Trophoblast cell (in vitro differentiated cells and primary cell): ENCODE data around the gene CUBN.

ENCODE experiments used
- DNase-seq, 2 donors: peaks; one replicate each; pipeline ENCODE4 v3.0.0-alpha.2; 2016
- H2AFZ ChIP-seq: 2 replicates; pipeline ENCODE4 v1.6.1; 2013; ENCODE audit warnings: low read length, moderate library complexity, mild to moderate bottlenecking; ENCODE audit not compliant: insufficient read depth, poor library complexity
- H2AK5ac ChIP-seq: 2 replicates; pipeline ENCODE4 v1.6.1; 2013; ENCODE audit warnings: mild to moderate bottlenecking, low read length
- H2BK120ac ChIP-seq: 2 replicates; pipeline ENCODE4 v1.6.1; 2013; ENCODE audit warnings: low read length, mild to moderate bottlenecking, moderate library complexity; ENCODE audit not compliant: insufficient read depth, poor library complexity
- H2BK12ac ChIP-seq: 2 replicates; pipeline ENCODE4 v1.6.1; 2013; ENCODE audit warnings: mild to moderate bottlenecking, low read length, moderate library complexity
- H2BK5ac ChIP-seq: 2 replicates; pipeline ENCODE4 v1.6.1; 2013; ENCODE audit warnings: low read length, low read depth, moderate library complexity, mild to moderate bottlenecking; ENCODE audit not compliant: poor library complexity
- H3K14ac ChIP-seq: 2 replicates; pipeline ENCODE4 v1.6.1; 2013; ENCODE audit warnings: mild to moderate bottlenecking, low read length
- H3K18ac ChIP-seq: 2 replicates; pipeline ENCODE4 v1.6.1; 2013; ENCODE audit warnings: mild to moderate bottlenecking, low read length
- H3K23ac ChIP-seq: 2 replicates; pipeline ENCODE4 v1.6.1; 2013; ENCODE audit warnings: low read length
- H3K27ac ChIP-seq: 2 replicates; pipeline ENCODE4 v1.5.1; 2013; ENCODE audit warnings: low read depth, mild to moderate bottlenecking, inconsistent platforms, low read length, moderate library complexity
- H3K27me3 ChIP-seq: 2 replicates; pipeline ENCODE4 v1.6.1; 2013; ENCODE audit warnings: inconsistent platforms, mild to moderate bottlenecking, low read length, moderate library complexity; ENCODE audit not compliant: insufficient read depth
- H3K36me3 ChIP-seq, 2 experiments: 1 replicate in 1 of 2; 2 replicates in 1 of 2; pipeline ENCODE4 v1.6.1; 2013; ENCODE audit warnings: low read length in 2 of 2, mild to moderate bottlenecking in 2 of 2, moderate library complexity in 1 of 2; ENCODE audit not compliant: insufficient read depth in 2 of 2, control insufficient read depth in 1 of 2
- H3K4ac ChIP-seq: 2 replicates; pipeline ENCODE4 v1.6.1; 2013; ENCODE audit warnings: low read depth, mild to moderate bottlenecking, low read length, moderate library complexity
- H3K4me1 ChIP-seq, 2 experiments: 1 replicate in 1 of 2; 2 replicates in 1 of 2; pipeline ENCODE4 v1.6.1; 2013; ENCODE audit warnings: low read length in 2 of 2, mild to moderate bottlenecking in 2 of 2, moderate library complexity in 1 of 2; ENCODE audit not compliant: insufficient read depth in 2 of 2, control insufficient read depth in 1 of 2
- H3K4me2 ChIP-seq: 2 replicates; pipeline ENCODE4 v1.6.1; 2013; ENCODE audit warnings: inconsistent platforms, mild to moderate bottlenecking, low read length, moderate library complexity
- H3K4me3 ChIP-seq: 2 replicates; pipeline ENCODE4 v1.5.1; 2013; ENCODE audit warnings: mild to moderate bottlenecking, low read depth, low read length, inconsistent platforms
- H3K79me1 ChIP-seq: one replicate; pipeline ENCODE4 v1.6.1; 2013; ENCODE audit warnings: low read length
- H3K79me2 ChIP-seq: 2 replicates; pipeline ENCODE4 v1.6.1; 2013; ENCODE audit warnings: low read length, mild to moderate bottlenecking; ENCODE audit not compliant: control insufficient read depth, insufficient read depth, poor library complexity
- H3K9ac ChIP-seq: 2 replicates; pipeline ENCODE4 v1.6.1; 2013; ENCODE audit warnings: mild to moderate bottlenecking, low read length
- H3K9me3 ChIP-seq: 2 replicates; pipeline ENCODE4 v1.6.1; 2013; ENCODE audit warnings: low read depth, mild to moderate bottlenecking, control low read depth, inconsistent platforms, low read length; ENCODE audit not compliant: insufficient read depth
- H4K12ac ChIP-seq: 2 replicates; pipeline ENCODE4 v1.6.1; 2013; ENCODE audit warnings: low read depth, mild to moderate bottlenecking, low read length, moderate library complexity
- H4K8ac ChIP-seq: 2 replicates; pipeline ENCODE4 v1.6.1; 2013; ENCODE audit warnings: low read depth, mild to moderate bottlenecking, low read length, moderate library complexity
- H4K91ac ChIP-seq: one replicate; pipeline ENCODE4 v1.6.1; 2013; ENCODE audit warnings: low read depth, mild to moderate bottlenecking, low read length, moderate library complexity
- WGBS: extraction: QIAGEN DNeasy Blood & Tissue Kit; methylation state at CpG from one replicate; pipeline ENCODE4 v1.1.7; 2013; ENCODE audit warnings: missing lambda C conversion rate; ENCODE audit not compliant: insufficient read length, insufficient coverage; ENCODE audit errors: extremely low coverage; 5-methylcytosine and 5-hydroxymethylcytosine counted together

The CUBN gene

DNA sequence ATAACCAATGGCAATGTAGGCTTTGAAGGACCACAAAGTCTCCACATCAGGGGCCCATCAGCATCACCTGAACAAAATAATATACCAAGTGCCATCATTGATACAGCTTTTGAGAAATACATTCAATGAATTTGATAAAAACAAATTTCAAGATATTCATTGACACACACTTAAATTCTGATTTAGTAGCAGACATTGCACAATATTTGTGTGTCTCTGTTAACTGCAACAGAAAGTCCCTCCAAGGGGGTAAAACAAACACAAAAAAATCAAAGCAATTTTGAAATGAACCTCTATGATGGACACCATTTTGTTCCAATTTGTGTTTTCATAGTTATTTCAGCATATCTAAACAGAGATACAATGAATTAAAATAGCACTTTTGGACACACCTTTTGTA, 225.6 kb downstream of the CUBN start:
- no peak overlapping the region for H3K4me2 ChIP-seq
- H2BK12ac ChIP-seq, result no peak overlapping the region
- no peak overlapping the region for H3K14ac ChIP-seq
- no peak overlapping the region for H3K4me3 ChIP-seq
- no peak for DNase-seq
- H2AFZ ChIP-seq, result no peak overlapping the region
- H2AK5ac ChIP-seq, result no peak overlapping the region
- H4K8ac ChIP-seq, result no peak overlapping the region
- H4K12ac ChIP-seq, result no peak overlapping the region
- H3K4me1 ChIP-seq, result no peaks in the 10 kb centered on the region
- H3K36me3 ChIP-seq, result no peaks in the 10 kb centered on the region
- no peak overlapping the region for H3K18ac ChIP-seq
- H3K27ac ChIP-seq, result no peak overlapping the region
- H3K27me3 ChIP-seq, result no peaks in the 10 kb centered on the region
- H2BK5ac ChIP-seq, result no peak overlapping the region
- H2BK120ac ChIP-seq, result no peak overlapping the region
- no peak overlapping the region for H3K9ac ChIP-seq
- no peaks in the 10 kb centered on the region for H3K79me2 ChIP-seq
- no peaks in the 10 kb centered on the region for H3K79me1 ChIP-seq
- no peak overlapping the region for H4K91ac ChIP-seq
- no peaks in the 10 kb centered on the region for H3K9me3 ChIP-seq
- H3K4ac ChIP-seq, result no peak overlapping the region
- no peak overlapping the region for H3K23ac ChIP-seq

DNA sequence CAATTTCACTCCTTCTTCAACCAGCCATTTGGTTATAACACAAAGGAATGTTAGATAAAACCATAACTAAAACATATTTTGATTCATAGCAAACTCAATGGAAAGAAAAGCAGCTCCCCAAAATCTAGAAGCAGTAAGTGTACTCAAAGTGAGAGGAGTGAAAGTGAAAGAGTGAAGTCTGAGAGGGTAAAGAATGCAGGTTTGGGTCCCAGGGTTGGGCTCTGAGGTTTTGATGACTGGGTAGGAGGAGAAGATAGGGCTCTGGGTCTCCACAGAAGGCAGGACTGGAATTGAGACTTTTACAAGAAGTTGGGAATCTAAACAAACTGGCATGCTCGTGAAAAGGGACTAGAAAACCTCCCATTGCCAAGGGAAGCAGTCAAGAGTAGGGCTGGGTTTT, 227.0 kb downstream of the CUBN start:
- H2AFZ ChIP-seq, result no peak overlapping the region
- H3K4me1 ChIP-seq, result no peaks in the 10 kb centered on the region
- no peak overlapping the region for H3K4me2 ChIP-seq
- no CpG with 5 or more reads among the region's 1 CpG for WGBS
- H2BK5ac ChIP-seq, result no peak overlapping the region
- H2BK12ac ChIP-seq, result no peak overlapping the region
- H4K8ac ChIP-seq, result no peak overlapping the region
- H3K9me3 ChIP-seq, result no peaks in the 10 kb centered on the region
- no peak overlapping the region for H3K27ac ChIP-seq
- H3K4ac ChIP-seq, result no peak overlapping the region
- H3K9ac ChIP-seq, result no peak overlapping the region
- no peaks in the 10 kb centered on the region for H3K36me3 ChIP-seq
- H4K12ac ChIP-seq, result no peak overlapping the region
- no peak overlapping the region for H2BK120ac ChIP-seq
- no peak overlapping the region for H2AK5ac ChIP-seq
- no peaks in the 10 kb centered on the region for H3K79me1 ChIP-seq
- no peak for DNase-seq
- no peak overlapping the region for H3K18ac ChIP-seq
- no peak overlapping the region for H3K4me3 ChIP-seq
- no peak overlapping the region for H4K91ac ChIP-seq
- H3K79me2 ChIP-seq, result no peaks in the 10 kb centered on the region
- H3K27me3 ChIP-seq, result no peaks in the 10 kb centered on the region
- no peak overlapping the region for H3K14ac ChIP-seq
- no peak overlapping the region for H3K23ac ChIP-seq

- no peak overlapping the region for H3K27ac ChIP-seq
- H3K9ac ChIP-seq, result no peak overlapping the region
- no peaks in the 10 kb centered on the region for H3K79me1 ChIP-seq
- no peak overlapping the region for H2BK12ac ChIP-seq
- no peak overlapping the region for H3K18ac ChIP-seq
- H4K8ac ChIP-seq, result no peak overlapping the region
- no peak overlapping the region for H3K4ac ChIP-seq
- no peak overlapping the region for H2BK120ac ChIP-seq
- H3K4me1 ChIP-seq, result no peaks in the 10 kb centered on the region
- H2AK5ac ChIP-seq, result no peak overlapping the region
- H2BK5ac ChIP-seq, result no peak overlapping the region
- H3K4me2 ChIP-seq, result no peak overlapping the region
- no CpG with 5 or more reads among the region's 2 CpGs for WGBS
- no peaks in the 10 kb centered on the region for H3K79me2 ChIP-seq
- H4K12ac ChIP-seq, result no peak overlapping the region
- no peak for DNase-seq
- no peak overlapping the region for H3K14ac ChIP-seq
- H3K36me3 ChIP-seq, result no peaks in the 10 kb centered on the region
- no peak overlapping the region for H4K91ac ChIP-seq
- H2AFZ ChIP-seq, result no peak overlapping the region
- H3K4me3 ChIP-seq, result no peak overlapping the region
- H3K9me3 ChIP-seq, result no peaks in the 10 kb centered on the region
- no peak overlapping the region for H3K23ac ChIP-seq
- H3K27me3 ChIP-seq, result no peaks in the 10 kb centered on the region
These were observed 228.5 kb downstream of the CUBN start for GRCh38 chr10:16901106-16901505.

DNA sequence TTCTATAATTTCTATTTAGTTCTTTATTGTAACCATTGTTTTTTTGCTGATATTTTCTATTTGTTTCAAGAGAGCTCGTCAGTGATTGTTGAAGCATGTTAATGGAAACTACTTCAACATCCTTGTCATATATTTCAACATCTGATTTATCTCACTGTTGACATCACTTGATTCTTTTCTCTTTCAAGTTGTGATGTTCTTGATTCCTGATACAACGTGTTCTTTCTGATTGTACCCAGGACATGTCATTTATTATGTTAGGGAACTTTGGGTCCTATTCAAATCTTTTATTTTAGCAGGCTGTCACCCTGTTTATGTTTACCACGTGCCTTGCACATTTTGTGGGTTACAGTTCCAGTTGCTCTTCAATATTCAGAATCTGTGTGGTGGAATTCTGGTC, 232.6 kb downstream of the CUBN start:
- Histone ChIP-seq H3K4ac (no peak overlapping the region), H2BK5ac (no peak overlapping the region), H3K79me2 (no peaks in the 10 kb centered on the region), H3K4me1 (no peaks in the 10 kb centered on the region), H3K36me3 (no peaks in the 10 kb centered on the region), H2AK5ac (no peak overlapping the region), H3K4me3 (no peak overlapping the region), H3K23ac (no peak overlapping the region), H2AFZ (no peak overlapping the region), H4K91ac (no peak overlapping the region), H3K27me3 (no peaks in the 10 kb centered on the region), H3K9ac (no peak overlapping the region), H3K18ac (no peak overlapping the region), H3K9me3 (no peaks in the 10 kb centered on the region), H3K79me1 (no peaks in the 10 kb centered on the region), H3K27ac (no peak overlapping the region), H2BK120ac (no peak overlapping the region), H3K14ac (no peak overlapping the region), H3K4me2 (no peak overlapping the region), H4K8ac (no peak overlapping the region), H2BK12ac (no peak overlapping the region), H4K12ac (no peak overlapping the region)
- whole genome bisulfite sequencing, result no CpG with 5 or more reads among the region's 3 CpGs
- DNase-seq, result no peak

- no peaks in the 10 kb centered on the region for H3K79me2 ChIP-seq
- no peak overlapping the region for H2BK12ac ChIP-seq
- H3K4ac ChIP-seq, result no peak overlapping the region
- H3K9ac ChIP-seq, result no peak overlapping the region
- H3K27ac ChIP-seq, result no peak overlapping the region
- H2BK120ac ChIP-seq, result no peak overlapping the region
- no peak overlapping the region for H3K4me3 ChIP-seq
- no peak overlapping the region for H4K8ac ChIP-seq
- no peak overlapping the region for H4K91ac ChIP-seq
- no peak overlapping the region for H2AK5ac ChIP-seq
- no peak overlapping the region for H3K18ac ChIP-seq
- no peak for DNase-seq
- H3K14ac ChIP-seq, result no peak overlapping the region
- no peaks in the 10 kb centered on the region for H3K36me3 ChIP-seq
- no peak overlapping the region for H2AFZ ChIP-seq
- H3K79me1 ChIP-seq, result peaks cover 5% of the 10 kb centered on the region
- no peak overlapping the region for H2BK5ac ChIP-seq
- H3K4me1 ChIP-seq, result no peaks in the 10 kb centered on the region
- WGBS, result no CpG with 5 or more reads among the region's 1 CpG
- no peak overlapping the region for H3K4me2 ChIP-seq
- no peaks in the 10 kb centered on the region for H3K27me3 ChIP-seq
- H4K12ac ChIP-seq, result no peak overlapping the region
- H3K9me3 ChIP-seq, result no peaks in the 10 kb centered on the region
- no peak overlapping the region for H3K23ac ChIP-seq
These were observed 234.8 kb downstream of the CUBN start for GRCh38 chr10:16894821-16895220.
